GM21367 (cell line): ENCODE data around the gene TMEM147.
"Not testable (repeated sequence)": the region's sequence is repeated elsewhere in the genome, so short reads cannot be mapped to it uniquely, and the experiment has no call there.

Experiments used
- ATAC-seq: cut with Tn5 transposase; IDR thresholded peaks from one replicate; pipeline ENCODE4 v1.9.1; 2021; ENCODE audit not compliant: unreplicated experiment

Gene TMEM147

DNA sequence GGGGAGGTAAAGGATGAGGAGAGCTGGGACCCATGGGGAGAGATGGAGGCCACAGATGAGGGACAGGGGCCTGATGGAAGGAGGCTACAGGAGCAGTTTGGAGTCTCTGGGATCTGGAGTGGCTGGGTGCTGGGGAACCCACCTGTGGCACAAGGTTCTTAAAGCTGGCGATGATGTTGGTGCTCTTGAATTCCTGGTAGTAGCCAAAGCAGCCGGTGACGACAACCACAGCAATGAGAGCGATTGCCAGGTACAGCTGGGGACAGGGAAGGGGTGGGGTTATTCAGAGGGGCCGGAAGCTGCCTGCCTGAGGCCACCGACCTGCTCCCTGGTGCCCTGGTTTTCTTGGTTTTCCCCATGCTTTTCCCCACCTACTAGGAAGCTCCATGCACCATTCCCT is 15.3 kb downstream of the TMEM147 start:
- no peak for ATAC-seq

DNA sequence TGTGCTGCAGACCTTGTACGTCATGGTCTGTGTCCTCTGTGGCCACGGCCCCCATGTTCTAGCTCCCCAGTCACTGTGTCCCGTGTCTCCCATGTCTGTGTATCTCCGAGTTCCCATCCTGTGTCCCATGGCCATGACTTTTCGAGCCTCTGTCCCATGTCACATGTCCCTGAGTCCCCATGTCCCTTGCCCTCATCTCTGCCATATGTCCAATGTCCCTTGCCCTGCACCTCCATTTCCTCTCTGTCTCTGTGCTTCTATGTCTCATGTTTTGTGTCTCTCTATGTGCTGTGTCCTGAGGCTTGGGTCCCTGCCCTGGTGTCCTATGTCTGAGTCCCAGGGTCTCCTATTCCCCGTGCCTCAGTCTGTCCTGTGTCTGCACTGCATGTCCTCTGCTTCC is 16.0 kb downstream of the TMEM147 start:
- no peak for ATAC-seq

DNA sequence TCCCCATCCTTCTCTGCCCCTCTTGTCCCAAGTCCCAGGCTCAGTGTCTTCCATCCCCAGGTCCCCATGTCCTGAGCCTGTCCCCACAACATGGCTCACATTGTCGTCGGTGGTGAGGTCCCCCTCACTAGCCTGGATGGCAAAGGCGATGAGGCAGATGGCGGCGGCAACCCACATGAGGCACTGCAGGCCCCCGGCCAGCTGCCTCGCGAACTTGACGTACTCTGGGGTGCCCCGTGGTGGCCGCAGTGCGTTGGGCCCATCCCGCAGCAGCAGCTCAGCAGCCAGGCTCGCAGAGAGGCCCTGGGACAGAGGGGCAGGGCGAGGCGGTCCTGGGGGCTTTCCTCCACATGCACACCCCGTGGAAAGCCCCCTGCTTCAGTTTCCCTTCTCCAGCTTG is 16.9 kb downstream of the TMEM147 start:
- no peak for ATAC-seq

DNA sequence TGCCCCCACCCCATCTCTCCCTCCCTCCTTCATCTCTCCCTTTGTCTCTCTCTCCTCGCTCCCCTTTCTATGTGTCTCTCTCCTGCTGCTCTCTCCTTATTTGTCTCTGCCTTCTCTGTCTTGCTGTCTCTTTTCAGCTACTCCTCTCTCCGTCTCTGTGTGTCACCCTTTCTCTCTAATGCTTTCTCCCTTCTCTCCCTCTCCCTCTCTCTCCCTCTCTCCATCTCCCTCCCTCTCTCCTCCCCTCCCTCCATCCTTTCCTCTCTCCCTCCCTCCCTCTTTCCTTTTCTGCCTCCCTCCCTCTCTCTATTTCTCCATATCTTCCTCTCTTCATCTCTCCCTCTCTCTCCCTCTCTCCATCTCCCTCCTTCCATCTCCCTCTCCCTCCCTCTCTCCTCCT is 17.4 kb downstream of the TMEM147 start:
- no peak for ATAC-seq

DNA sequence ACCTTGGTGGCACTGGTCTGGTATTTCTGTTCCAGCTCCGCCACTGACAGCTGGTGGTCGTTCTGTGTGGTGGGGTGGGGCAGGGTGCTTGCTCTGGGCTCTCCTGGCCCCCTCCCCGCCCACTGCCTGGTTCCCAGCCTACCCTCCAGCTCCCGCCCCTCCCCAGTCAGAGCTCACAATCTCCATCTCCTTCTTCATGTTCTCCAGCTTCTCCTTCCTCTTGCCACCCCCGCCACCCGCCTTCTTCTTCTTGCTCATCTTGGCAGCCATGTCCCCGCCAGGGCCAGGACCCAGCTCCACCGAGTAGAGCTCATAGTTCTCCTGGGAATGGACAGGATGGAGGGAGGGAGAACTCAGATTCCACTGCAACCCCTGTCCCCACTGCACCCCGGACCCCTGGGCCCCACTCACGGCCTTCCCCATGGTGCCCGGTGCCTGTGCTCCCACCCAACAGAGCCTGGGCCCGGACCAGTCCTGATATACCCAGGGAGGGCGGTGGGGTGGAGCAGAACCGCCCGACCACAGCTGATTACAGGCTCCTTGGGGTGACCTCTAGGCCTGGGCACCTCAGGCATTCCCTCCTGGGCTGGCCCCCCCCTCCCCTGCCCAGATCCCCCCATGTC is 17.9 kb downstream of the TMEM147 start, which contains the start of gene ATP4A:
ATP4A (minus strand) TSS at position 452 of the 623 bp plus-strand sequence; CDS start at position 423, 29 bp downstream.
- ATAC-seq: no peak

DNA sequence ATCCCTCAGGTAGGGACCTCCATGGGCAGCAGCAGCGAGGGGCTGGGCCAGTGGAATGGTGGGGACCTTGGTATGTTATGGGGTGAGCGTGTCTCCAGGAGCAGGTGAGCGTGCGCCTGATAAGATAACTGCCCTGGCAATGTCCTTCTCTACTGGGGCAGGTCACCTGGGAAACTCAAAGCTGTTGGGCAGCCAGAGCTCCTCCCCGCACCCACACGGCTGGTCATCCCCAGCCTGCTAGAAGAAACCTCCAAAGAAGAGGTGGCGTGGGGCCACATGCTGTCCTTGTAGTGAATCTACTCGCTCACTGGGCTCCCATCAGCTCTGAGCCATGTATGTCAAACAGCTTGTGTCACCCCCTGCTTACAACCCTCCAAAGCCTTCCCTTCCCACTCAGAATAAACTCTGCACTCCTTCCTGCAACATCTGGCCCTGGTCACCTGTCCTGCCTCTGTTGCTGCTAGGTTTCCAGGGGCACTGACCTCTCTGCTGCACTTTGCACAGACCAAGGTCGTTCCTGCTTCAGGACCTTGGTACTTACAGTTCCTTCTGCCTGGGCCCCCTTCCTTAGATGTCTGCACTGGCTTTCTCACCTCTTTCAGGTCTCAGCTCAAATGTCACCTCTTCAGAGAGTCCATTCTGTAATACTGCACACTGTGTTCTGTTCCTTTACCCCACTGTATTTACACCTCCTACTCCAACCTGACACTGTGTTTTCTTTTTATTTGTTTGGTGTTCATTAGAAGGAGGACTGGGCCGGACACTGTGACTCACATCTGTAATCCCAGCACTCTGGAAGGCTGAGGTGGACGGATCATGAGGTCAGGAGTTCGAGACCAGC is 19.8 kb downstream of the TMEM147 start:
- ATAC-seq: no peak

DNA sequence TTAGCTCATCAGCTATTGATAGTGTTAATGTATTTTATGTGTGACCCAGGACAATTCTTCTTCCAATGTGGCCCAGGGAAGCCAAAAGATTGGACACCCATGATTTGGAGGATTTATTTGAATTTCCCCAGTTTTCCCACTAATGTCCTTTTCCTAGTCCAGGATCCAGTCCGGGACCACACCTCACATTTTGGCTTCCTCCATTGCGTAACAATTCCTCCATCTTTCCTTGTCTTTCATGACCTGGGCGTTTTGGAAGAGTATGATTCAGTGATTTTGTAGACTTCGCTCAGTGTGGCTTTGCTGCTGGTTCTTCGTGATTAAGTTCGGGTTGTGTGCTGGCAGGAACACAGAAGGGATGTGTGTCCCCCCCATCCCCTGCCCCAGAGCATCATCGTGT is 21.3 kb downstream of the TMEM147 start:
- ATAC-seq: no peak

DNA sequence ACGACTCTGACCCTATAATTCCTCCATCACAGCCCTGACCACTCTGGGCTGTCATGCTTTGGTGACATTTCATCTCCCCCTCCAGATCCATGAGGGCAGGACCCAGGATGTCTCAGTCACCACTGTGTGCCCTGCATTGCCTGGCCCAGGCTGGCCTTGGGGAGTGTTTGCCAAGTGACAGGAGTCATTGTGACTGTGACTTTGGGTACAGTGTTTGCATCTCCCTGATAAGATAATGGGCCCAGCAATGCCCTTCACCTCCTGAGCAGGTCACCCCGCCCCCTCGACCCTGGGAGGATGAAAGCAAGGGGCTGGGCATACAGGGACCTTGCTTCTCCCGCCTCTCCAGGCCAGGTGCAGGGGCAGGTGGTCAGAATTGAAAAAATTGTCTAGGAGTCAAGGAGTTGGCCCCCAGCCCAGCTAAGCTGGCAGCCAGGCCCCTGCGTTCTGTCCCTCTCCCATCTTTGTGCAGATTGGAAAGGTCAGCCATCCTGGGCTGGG is 23.9 kb downstream of the TMEM147 start:
- ATAC-seq: no peak

DNA sequence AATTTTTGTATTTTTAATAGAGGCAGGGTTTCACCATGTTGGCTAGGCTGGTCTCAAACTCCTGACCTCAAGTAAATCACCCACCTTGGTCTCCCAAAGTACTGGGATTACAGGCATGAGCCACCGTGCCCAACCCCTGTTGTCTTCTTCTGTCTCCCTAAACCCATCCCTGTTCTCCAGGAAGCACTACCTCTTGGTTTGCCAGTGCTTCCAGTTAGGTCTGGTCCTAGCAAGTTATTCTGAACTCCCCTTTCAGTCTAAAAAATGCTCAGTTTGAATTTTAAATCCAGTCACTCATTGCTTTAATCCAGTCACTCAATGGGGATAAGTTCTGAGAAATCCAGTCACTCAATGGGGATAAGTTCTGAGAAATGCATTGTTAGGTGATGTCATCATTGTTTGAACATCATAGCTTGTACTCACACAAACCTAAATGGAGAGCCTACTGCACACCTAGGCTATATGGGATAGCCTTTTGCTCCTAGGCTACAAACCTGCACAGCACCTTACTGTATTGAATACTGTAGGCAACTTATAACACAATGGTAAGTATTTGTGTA is 26.1 kb downstream of the TMEM147 start:
- ATAC-seq: no peak

DNA sequence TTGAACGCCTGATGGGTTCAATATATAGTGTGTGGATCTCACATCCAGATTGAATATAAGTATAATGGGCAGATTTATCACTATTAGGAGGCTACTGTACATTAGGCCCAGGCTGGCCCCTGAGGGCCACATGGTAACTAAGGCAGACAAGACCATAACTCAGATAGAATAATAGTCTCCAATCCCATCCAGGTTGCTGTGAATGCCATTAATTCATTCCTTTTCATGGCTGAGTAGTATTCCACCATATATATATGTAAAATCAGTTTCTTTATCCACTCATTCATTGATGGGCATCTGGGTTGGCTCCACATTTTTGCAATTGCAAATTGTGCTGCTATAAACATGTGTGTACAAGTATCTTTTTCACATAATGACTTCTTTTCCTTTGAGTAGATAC is 32.5 kb downstream of the TMEM147 start:
- no peak for ATAC-seq

DNA sequence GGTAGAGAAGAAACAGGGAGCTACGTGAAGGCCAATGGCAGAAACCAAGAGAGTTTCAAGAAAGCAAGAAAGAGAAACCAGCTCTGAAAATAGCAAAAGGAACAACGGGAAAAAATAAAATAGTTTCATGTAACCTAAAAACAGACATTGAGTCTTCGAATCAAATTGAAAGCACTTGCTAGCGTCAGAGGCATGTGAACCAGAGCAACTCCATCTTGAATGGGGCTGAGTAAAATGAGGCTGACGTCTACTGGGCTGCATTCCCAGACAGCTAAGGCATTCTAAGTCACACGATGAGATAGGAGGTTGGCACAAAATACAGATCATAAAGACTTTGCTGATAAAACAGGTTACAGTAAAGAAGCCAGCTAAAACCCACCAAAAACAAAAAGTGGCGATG is 33.3 kb downstream of the TMEM147 start:
- ATAC-seq: no peak

DNA sequence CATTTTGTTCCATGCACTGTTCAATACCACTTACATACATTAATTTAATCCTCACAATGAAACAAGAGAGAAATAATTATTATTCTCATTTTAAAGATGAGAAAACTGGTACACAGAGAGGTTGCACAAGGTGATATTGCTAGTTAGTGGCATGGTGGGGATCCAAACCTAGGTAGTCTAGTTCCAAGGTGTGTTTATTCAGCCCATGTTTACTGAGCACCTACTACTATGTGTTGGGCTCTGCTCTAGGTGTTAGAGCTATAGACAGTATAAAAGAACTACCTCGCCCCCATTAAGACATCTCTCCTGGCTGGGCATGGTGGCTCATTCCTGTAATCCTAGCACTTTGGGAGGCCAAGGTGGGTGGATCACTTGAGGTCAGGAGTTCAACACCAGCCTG is 37.3 kb downstream of the TMEM147 start:
- ATAC-seq: no peak

DNA sequence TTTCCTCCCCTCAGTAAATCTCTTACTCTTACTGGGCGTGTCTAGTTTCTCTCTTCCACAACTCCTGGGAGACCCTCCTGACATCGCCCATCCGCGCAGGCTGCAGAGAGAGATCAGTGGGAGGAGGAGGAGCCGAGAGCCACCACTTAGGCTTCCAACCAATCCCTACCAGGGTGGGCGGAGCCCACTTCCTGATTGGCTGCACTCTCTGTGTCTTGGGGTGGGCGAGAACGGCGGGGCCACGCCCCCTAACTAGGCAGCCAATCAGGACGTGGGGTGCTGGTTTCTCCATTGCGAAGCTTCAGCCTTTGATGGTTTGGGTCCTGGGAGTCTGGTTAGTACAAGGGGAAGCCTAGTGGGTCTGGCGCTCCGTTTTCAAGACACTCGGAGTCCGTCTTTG is 40.4 kb downstream of the TMEM147 start, which contains the start of gene PMIS2:
PMIS2 (plus strand) TSS at position 326 of the 400 bp plus-strand sequence. CDS start 87 bp downstream, outside the sequence.
- no peak for ATAC-seq

DNA sequence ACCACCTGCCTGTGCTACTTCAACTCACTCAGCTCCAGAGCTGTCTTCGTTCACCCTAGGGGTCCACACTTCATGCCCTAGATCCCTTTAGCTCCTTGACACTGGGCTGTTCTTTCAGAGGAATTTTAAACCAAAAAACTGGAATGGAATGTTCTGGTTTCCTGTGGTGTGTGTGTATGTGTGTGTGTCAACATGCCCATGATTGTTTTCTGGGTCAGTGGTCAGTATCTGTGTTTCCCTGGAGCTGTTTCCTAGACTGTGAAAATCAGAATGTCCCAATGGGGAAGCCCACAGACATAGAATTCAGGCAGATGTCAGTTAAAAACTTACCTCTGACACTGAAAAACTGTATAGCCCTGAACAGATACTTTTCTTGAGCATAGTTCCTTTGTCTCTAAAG is 41.9 kb downstream of the TMEM147 start:
- ATAC-seq: no peak

DNA sequence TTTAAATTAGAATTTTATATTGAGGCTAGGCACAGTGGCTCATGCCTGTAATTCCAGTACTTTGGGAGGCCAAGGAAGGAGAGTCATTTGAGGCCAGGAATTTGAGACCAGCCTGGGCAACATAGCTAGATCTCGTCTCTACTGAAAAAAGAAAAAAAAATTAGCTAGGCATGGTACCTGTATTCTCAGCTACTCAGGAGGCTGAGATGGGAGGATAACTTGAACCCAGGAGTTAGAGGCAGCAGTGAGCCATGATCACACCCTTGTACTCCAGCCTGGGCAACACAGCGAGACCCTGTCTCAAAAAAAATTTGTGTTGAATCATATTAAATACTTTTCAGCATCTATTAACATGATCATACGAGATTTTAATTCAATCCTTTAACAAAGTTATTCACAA is 45.4 kb downstream of the TMEM147 start:
- no peak for ATAC-seq

DNA sequence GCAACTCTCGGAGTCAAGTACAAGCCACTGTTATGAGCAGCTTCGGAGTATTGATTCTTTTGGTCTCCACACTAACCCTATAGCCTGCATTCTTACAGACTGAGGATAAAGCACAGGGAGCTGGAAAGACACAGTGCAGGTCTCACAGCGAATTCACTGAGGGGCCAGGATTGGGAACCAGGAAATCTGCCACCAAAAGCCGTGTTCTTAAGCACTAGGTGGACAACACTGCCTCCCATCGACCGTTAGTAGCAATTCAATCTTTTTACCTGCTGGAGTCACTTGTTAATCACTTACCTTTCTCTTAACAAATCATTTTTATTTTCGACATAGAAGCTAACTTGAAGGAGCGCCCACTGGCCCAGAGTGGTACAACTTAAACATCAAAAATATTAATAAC is 46.8 kb downstream of the TMEM147 start:
- ATAC-seq: no peak

DNA sequence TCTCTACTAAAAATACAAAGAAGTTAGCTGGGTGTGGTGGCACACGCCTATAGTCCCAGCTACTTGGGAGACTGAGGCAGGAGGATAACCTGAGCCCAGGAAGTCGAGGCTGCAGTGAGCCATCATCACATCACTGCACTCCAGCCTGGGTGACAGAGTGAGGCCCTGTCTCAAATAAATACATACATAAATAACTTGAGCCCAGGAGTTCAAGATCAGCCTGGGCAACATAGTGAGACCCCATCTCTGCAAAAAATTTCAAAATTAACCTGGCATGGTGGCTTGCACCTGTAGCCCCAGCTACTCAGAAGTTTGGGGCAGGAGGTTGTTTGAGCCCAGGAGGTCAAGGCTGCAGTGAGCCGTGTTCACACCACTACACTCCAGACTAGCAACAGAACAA is 49.6 kb downstream of the TMEM147 start:
- ATAC-seq: not testable (repeated sequence)

DNA sequence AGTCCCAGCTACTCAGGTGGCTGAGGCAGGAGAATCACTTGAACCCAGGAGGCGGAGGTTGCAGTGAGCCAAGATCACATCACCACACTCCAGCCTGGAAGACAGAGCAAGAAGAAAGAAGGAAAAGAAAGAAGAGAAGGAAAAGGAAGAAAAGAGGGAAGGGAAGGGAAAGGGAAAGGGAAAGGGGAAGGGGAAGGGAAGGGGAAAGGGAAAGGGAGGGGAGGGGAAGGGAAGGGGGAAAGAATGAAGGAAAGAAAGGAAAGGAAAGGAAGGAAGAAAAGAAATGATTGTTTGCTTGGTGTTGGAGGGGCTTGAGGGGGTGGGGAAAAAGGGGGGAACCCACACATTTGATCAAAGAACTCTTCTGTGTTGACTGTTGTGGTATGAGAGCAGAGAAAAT is 50.5 kb downstream of the TMEM147 start:
- ATAC-seq: no peak

DNA sequence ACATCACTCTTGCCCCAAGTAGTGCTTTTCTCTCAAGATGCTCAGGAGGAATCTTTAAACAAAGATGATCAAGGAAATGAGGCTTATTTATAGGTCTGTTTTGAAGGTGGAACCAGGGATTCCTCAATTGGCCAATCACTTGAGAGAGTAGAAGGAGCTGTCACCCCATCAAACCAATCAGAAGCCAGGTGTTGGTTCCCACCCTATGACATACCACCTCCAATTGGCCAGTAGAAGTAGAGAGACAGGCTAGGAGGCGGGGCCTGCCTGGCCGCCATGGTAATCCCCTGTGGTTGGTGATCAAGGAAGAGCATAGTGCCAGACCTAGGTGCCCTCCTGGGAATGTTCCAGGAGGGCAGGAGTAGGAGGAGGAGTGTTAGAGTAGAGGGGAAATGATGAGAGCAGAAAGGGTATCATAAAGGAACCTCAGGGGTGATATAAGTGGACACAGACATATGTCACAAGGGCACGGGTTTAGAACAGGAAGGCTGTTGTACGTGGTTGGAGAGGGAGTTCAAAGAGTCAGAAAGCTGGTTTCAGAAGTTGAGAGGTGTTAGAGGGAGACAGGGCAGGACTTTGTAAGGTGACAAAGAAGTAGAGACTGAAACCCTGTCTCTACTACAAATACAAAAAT is 51.1 kb downstream of the TMEM147 start:
- ATAC-seq: no peak
